Esophagus squamous epithelium (tissue), 4 donors: Measurements from ENCODE around the gene MYL3.

ENCODE experiments used
- CTCF ChIP-seq, 6 experiments: fragments of 450-650 bp in 4 of 6; fragments of 200-600 bp in 2 of 6; sonication (generic) in 2 of 6; IDR thresholded peaks; one replicate each; pipeline ENCODE4 v1.5.1; 2016 to 2019; ENCODE audit warnings: antibody characterized with exemption in 6 of 6, mild to moderate bottlenecking in 4 of 6, moderate library complexity in 4 of 6
- POLR2A ChIP-seq, 4 donors: fragments of 450-650 bp; IDR thresholded peaks; one replicate each; pipeline ENCODE4 v1.6.1; 2017; ENCODE audit warnings: antibody characterized with exemption in 4 of 4, mild to moderate bottlenecking in 4 of 4, moderate library complexity in 3 of 4

DNA sequence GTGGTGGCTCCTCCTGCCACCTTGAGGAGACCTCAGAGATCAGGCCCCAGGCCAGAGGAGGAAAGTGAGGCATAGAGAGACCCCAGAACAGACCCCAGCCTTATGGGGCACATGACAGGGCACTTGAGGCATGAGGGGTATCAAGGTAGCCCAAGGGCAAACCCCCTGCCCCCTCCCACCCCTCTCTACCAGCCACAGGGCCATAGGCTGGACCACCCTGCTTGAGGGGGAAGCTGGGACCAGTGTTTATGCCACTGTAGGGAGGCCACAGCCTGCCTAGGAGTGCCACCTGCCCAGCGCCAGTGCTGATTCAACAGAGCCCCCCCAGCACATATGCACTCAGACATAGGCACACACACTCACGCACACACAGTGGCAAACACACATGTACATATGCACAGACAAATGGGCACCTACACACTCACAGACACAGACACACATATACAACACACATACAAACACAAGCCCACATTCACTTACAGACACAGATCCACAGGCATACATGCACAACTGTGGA lies 10.3 kb downstream of the MYL3 start:
- no peak for TF ChIP-seq CTCF (IDR thresholded peaks at IDR 0.05)
- TF ChIP-seq POLR2A (IDR thresholded peaks at IDR 0.05): no peak
